Measurements from ENCODE around the gene DUSP5. TPM values are rescaled to one million over a fixed set of nuclear protein-coding genes. Genes with fewer than 3 reads are reported as not detected.

The DUSP5 gene, protein sequence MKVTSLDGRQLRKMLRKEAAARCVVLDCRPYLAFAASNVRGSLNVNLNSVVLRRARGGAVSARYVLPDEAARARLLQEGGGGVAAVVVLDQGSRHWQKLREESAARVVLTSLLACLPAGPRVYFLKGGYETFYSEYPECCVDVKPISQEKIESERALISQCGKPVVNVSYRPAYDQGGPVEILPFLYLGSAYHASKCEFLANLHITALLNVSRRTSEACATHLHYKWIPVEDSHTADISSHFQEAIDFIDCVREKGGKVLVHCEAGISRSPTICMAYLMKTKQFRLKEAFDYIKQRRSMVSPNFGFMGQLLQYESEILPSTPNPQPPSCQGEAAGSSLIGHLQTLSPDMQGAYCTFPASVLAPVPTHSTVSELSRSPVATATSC
- total RNA-seq = 15.0 TPM
- long read RNA-seq, transcript DUSP5-201 (4 exons, 2,557 nt) = major isoform, 33 of 37 reads
- long read RNA-seq, partial matches to known transcripts = 0 of 37 reads
- long read RNA-seq, other reads (novel, unspliced or antisense) = 4 of 37 reads

DNA sequence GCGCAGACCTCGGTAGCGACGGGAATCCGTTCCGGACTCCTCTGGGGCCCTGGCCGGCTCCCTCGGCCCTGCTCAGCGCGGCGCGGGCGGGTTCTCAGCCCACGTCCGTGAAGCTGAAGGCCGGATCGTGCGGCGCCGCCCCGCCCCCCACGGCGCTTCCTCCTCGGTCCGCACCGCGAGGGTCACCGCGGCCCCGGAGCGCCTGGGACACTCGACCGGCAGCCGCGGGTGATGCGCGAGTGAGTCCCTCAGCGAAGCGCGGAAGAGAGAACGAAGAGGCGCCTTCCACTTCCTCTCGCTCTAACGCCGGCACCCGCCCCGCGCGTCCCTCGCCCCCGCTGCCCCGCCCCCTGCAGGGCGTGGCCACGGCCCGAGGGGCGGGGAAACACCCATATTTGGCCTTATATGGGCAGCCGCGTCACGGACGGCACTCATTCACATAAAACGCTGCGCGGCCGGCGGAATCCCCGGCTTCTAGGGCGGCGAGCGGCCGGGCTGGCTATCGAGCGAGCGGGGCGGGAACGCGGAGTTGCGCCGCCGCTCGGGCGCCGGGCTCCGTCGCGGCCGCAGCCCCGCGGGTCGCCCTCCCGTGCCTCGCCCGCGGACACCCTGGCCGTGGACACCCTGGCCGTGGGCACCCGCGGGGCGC lies at the start of gene DUSP5:
Gene DUSP5 (plus strand): TSS at position 470 of the 649 bp plus-strand sequence. CDS start 215 bp downstream, outside the sequence.
- H3K4me1 ChIP-seq = peaks cover 70% of the 10 kb centered on the region
- peak; percentile 94 for DNase-seq
- TF ChIP-seq, protein P1, sequence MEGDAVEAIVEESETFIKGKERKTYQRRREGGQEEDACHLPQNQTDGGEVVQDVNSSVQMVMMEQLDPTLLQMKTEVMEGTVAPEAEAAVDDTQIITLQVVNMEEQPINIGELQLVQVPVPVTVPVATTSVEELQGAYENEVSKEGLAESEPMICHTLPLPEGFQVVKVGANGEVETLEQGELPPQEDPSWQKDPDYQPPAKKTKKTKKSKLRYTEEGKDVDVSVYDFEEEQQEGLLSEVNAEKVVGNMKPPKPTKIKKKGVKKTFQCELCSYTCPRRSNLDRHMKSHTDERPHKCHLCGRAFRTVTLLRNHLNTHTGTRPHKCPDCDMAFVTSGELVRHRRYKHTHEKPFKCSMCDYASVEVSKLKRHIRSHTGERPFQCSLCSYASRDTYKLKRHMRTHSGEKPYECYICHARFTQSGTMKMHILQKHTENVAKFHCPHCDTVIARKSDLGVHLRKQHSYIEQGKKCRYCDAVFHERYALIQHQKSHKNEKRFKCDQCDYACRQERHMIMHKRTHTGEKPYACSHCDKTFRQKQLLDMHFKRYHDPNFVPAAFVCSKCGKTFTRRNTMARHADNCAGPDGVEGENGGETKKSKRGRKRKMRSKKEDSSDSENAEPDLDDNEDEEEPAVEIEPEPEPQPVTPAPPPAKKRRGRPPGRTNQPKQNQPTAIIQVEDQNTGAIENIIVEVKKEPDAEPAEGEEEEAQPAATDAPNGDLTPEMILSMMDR (IDR thresholded peaks at IDR 0.05; ENCODE audit: borderline replicate concordance) = no peak
- no peaks in the 10 kb centered on the region for H3K36me3 ChIP-seq
- no peaks in the 10 kb centered on the region for H3K9me3 ChIP-seq (replicated peaks)
- H3K4me3 ChIP-seq = peak within 1 kb of the TSS; percentile 88
- intact Hi-C loops (cut with micrococcal nuclease) = no loop called here
- H3K27ac ChIP-seq (replicated peaks) = peak within 1 kb of the TSS; percentile 97
- no peaks in the 10 kb centered on the region for H3K27me3 ChIP-seq (ENCODE audit: low read depth)

DNA sequence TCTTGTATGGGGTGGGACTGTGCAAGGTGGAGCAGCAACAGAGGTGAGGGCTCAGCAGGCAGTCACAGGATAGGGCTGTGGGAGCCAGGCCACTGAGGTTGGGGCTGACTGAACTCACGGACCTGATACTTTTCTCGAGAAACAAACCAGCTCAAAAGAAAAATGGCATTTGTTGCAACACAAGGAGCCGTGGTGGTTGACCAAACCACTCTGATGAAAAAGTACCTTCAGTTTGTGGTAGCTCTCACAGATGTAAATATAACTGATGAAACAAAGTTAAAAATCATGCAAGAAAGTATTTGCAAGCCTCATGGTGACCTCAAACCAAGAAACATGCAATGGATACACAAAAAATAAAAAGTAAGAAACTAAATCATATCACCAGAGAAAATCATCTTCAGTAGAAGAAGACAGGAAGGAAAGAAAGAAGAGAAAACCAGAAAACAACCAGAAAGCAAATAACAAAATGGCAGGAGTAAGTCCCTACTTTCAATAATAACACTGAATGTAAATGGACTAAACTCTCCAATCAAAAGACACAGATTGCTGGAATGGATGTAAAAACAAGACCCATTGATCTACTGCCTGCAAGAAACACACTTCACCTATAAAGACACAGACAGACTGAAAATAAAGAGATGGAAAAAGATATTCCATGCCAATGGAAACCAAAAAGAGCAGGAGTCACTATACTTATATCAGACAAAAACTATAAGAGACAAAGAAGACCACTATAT lies 48.9 kb upstream of the DUSP5 start:
- no peak for DNase-seq
- no peak overlapping the region for H3K4me3 ChIP-seq
- H3K27me3 ChIP-seq (ENCODE audit: low read depth) = no peaks in the 10 kb centered on the region
- no peak overlapping the region for H3K27ac ChIP-seq (replicated peaks)
- peaks cover 17% of the 10 kb centered on the region for H3K4me1 ChIP-seq
- no peaks in the 10 kb centered on the region for H3K9me3 ChIP-seq (replicated peaks)
- no peaks in the 10 kb centered on the region for H3K36me3 ChIP-seq
- intact Hi-C loops (cut with micrococcal nuclease) = no loop called here
- TF ChIP-seq, protein P1 (IDR thresholded peaks at IDR 0.05; ENCODE audit: borderline replicate concordance) = no peak

DNA sequence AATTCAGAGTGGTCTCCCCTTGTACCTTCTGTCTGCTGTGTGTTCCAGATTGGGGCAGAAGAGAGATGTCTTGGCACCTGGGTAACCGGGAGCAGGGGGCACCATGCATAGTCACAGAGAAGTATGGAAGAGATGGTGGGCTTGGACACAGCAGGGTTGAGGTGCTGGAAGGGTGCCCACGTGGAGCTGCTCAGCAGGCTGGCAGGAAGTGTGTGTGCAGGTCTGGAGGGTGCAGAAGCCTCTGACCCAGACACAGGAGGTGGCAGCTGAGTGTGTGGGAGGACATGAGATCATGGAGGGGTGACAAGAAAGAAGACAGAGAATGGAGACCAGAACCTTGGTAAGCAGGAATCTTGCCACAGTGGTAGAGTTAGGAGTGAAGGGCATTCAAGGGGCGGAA lies 42.3 kb upstream of the DUSP5 start:
- TF ChIP-seq, protein P1 (IDR thresholded peaks at IDR 0.05; ENCODE audit: borderline replicate concordance) = no peak
- no peak for DNase-seq
- Histone ChIP-seq H3K36me3 (no peaks in the 10 kb centered on the region), H3K4me1 (peaks cover 29% of the 10 kb centered on the region), H3K27me3 (ENCODE audit: low read depth) (no peaks in the 10 kb centered on the region), H3K27ac (replicated peaks) (no peak overlapping the region), H3K4me3 (no peak overlapping the region), H3K9me3 (replicated peaks) (no peaks in the 10 kb centered on the region)
- intact Hi-C loops (cut with micrococcal nuclease) = no loop called here

DNA sequence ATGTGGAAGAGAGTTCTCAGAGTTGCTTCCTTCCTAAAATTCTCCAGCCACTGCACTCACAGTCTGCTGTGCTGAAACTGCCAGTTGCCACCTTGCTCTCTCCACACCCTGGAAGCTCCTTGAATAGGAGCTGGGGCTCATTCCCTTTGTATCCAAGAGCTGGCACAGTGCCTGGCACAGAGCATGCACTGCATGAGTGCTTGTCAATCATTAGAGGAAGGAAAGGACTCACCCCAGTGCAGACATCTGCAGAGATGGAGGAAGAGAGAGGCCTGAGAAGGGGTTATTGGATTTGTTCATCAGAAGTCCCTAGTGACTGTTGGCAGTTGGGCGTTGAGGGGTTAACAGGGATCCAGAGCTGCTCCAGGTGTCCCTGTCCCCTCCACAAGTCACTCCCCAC lies 41.7 kb upstream of the DUSP5 start:
- H3K36me3 ChIP-seq = no peaks in the 10 kb centered on the region
- no peak overlapping the region for H3K4me3 ChIP-seq
- H3K4me1 ChIP-seq = peaks cover 32% of the 10 kb centered on the region
- intact Hi-C loops (cut with micrococcal nuclease) = no loop called here
- no peaks in the 10 kb centered on the region for H3K9me3 ChIP-seq (replicated peaks)
- no peak for DNase-seq
- H3K27ac ChIP-seq (replicated peaks) = no peak overlapping the region
- H3K27me3 ChIP-seq (ENCODE audit: low read depth) = no peaks in the 10 kb centered on the region
- TF ChIP-seq, protein P1 (IDR thresholded peaks at IDR 0.05; ENCODE audit: borderline replicate concordance) = no peak

DNA sequence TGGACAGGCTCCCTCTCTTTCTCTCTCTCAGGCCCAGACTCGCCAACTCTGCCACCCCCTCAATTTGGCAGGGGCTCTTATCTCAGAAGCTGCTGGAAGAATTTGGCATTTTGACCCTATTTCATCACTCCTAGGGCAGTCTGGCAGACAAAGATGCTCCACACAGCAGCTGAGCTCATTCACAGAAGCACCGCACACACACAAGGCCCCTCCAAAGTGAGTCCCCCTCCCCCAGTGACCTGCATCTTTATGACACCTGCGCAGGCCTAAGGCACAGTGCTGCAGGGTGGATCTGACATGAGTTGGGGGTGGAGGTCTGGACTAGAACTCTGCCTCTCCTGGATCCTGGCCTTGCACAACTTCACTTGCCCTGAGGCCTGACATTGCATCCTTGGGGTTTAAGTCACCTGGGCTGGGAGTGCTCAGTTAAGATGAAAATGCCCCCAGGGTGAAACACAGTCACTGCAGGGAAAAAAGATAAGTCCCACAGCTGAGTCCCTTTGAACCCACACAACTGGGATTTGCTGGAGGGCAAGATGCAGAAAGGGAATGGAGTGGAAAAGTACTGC lies 41.1 kb upstream of the DUSP5 start:
- Histone ChIP-seq H3K4me3 (no peak overlapping the region), H3K27ac (replicated peaks) (no peak overlapping the region), H3K27me3 (ENCODE audit: low read depth) (no peaks in the 10 kb centered on the region), H3K36me3 (no peaks in the 10 kb centered on the region), H3K4me1 (peaks cover 32% of the 10 kb centered on the region), H3K9me3 (replicated peaks) (no peaks in the 10 kb centered on the region)
- no peak for DNase-seq
- TF ChIP-seq, protein P1 (IDR thresholded peaks at IDR 0.05; ENCODE audit: borderline replicate concordance) = no peak
- intact Hi-C loops (cut with micrococcal nuclease) = no loop called here
